Retinal pigment epithelial cell (primary cell): ENCODE data around the gene CINP.
"Not testable (repeated sequence)": the region's sequence is repeated elsewhere in the genome, so short reads cannot be mapped to it uniquely, and the experiment has no call there.

Experiments used
- DNase-seq: peaks from one replicate; pipeline ENCODE4 v3.0.0-alpha.2; 2010; ENCODE audit warnings: low read depth
- H3K4me3 ChIP-seq: 2 replicates; pipeline ENCODE4 v1.5.1; 2011; ENCODE audit warnings: mild to moderate bottlenecking, low read length, control low read depth, moderate library complexity
- CTCF ChIP-seq: conservative IDR thresholded peaks from 2 replicates; pipeline ENCODE4 v1.5.1; 2011; ENCODE audit warnings: low read depth, low read length, control low read depth, inconsistent platforms

The CINP gene

GRCh38 chr14:102316338-102316742 lies 46.4 kb downstream of the CINP start:
- peak overlapping the region; percentile 76 for H3K4me3 ChIP-seq
- no peak for DNase-seq
- no peak for TF ChIP-seq CTCF

- no peak overlapping the region for H3K4me3 ChIP-seq
- no peak for DNase-seq
- no peak for TF ChIP-seq CTCF
Measured at GRCh38 chr14:102315121-102315520, 47.6 kb downstream of the CINP start.

GRCh38 chr14:102314242-102315011 lies 48.3 kb downstream of the CINP start:
- DNase-seq: no peak
- peak overlapping the region; percentile 64 for H3K4me3 ChIP-seq
- peak; percentile 81 for TF ChIP-seq CTCF

- H3K4me3 ChIP-seq: peak within 1 kb of the TSS; percentile 78
- peak; percentile 86 for DNase-seq
- TF ChIP-seq CTCF: no peak
Measured at GRCh38 chr14:102304611-102305506, 57.8 kb downstream of the CINP start, which contains the start of gene MOK. MOK (minus strand) TSS chr14:102305164; CDS start chr14:102304968, 196 bp downstream.

- no peak for TF ChIP-seq CTCF
- H3K4me3 ChIP-seq: no peak overlapping the region
- no peak for DNase-seq
Measured at GRCh38 chr14:102303664-102304063, 59.0 kb downstream of the CINP start.

GRCh38 chr14:102298303-102299070 lies 64.2 kb downstream of the CINP start:
- DNase-seq, H3K4me3 ChIP-seq: not testable (repeated sequence)
